Measurements from ENCODE around the gene MYO7B.

Gene MYO7B

GRCh38 chr2:127661949-127662510, 126.5 kb downstream of the MYO7B start:
- DNase-seq (ENCODE audit: low read depth in 2 of 2): no peak

DNA sequence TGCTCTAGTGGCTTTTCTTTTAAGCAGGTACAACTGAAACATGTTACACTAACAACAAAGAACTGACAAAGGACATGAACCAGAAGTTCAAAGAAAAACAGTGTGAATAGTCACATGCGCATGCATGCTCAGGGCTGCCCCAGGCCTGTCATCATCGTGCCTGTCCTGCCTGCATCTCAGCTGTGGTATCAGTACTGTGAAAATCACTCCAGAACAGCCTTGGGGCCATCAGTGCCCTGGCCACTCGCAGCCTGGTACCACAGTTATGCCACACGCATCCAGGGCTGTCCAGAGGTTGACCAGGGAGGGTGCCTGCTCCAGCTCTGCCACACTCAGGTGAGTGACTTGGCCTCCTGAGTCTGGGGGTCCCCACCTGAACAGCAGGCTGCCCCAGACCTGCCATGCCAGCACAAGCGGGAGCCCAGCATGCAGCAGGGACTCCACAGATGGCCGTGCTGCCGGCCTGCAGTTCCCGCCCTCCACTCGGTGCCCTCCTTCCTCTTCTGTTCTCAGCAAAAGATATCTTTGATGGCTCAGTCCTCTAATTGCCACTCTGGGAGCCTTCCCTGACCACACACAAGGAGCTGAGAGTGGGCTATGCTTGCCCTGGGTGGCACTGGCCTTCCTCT, 127.6 kb downstream of the MYO7B start:
- DNase-seq (ENCODE audit: low read depth in 2 of 2): no peak

DNA sequence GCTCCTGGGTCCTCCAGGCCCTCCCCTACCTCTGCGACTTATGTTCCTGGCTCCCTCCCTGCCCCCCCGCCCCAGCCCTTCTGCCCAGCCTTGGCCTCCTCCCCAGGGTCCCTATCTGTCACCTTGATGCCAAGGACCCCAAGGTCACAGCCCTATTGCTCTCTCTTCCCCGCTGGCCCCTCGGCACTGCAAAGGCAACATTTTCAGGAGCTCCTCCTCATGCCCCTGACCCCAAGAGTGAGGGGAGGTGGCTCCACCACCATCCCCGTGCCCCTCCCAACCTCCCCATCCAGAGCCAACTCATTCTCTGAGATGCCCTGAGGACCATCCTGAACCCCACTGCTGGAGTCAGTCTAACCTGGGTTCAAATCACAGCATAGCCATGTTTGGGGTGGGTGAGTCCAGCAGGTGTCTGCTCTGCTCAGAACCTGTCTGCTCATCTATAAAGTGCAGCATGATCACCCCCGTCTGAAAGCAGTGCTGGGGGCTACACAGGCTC, 128.1 kb downstream of the MYO7B start:
- DNase-seq (ENCODE audit: low read depth in 2 of 2): no peak

DNA sequence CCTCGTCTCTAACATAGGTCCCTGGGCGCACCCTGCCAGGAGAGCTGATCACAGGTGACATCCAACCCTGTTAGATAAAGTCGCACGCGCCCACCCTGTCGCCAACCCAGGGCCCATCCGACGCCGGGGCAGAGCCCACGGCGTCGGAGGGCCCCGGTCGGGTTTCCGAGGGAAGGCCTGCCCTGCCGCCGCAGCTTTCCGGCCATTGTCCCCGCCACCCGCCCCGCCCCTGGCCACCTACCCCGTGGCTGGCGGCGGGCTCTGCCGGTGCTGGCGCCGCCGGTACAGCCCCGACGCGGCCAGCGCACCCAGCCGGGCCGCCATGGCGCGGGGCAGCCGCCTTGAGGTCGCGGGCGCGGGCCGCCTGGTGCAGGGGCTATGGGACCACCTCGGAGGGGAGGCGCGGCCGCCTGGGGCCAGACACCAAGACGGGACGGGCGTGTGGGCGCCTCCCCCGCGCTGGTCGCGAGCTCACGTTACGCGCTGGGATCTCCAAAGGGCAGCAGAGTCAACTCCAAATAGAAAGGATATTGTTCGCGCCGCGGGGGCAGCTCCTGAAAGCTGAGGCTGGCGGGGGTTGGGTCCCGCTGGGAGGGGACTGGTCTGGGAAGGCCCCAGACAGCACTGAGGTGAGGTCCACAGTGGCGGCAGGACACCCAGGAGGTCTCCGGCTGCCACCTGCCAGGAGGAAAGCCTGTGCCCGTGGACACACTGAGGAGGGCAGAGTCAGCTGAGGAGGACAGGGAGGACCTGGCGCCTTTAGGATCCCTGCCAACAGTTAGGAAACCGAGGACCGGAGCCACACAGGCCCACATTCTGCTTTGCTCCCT, 128.8 kb downstream of the MYO7B start:
- DNase-seq (ENCODE audit: low read depth in 2 of 2): no peak

DNA sequence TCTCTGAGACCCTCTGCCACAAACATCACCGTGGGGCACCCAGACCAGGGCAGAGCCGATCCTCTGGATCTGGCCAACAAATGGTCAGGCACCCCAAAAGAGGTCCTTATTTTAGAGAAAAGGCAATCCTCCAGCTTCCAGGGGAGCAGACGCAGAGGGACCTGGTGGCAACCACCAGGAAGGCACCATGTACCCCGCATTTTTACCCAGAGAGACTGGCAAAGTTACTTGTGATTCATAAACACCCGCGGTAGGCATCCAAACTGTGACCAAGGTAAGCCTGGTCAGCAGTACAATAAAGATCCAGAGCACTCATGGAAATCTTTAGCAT, 129.4 kb downstream of the MYO7B start:
- no peak for DNase-seq (ENCODE audit: low read depth in 2 of 2)

DNA sequence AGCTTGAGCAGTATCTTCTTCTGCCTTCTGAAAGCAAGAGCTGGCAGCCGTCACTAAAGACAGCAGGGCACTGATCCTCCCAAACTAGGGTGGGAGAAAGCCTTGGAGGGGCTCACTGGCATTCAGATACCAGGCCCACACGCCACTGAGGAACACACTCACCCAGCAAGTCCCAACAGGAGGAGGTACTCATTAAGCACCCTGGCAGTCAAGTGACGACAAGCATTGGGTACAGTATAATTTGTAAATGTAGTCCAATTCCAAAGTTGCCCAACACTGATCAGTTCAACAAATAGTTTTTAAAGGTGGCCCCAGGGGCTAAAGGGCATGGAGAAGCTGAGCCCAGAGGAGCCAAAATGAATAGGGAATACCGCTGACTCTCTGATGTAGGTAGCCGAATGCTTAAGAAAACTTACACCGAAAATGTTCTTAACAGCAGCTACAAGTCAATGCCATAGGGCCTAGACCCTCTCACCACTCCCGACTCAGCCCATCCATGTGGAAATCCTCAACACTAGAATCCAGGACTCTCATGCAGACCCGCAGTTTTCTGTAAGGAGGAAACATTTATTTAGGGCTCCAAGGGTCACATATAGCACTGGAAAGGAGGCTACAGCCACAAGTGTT, 129.9 kb downstream of the MYO7B start:
- DNase-seq (ENCODE audit: low read depth in 2 of 2): no peak

DNA sequence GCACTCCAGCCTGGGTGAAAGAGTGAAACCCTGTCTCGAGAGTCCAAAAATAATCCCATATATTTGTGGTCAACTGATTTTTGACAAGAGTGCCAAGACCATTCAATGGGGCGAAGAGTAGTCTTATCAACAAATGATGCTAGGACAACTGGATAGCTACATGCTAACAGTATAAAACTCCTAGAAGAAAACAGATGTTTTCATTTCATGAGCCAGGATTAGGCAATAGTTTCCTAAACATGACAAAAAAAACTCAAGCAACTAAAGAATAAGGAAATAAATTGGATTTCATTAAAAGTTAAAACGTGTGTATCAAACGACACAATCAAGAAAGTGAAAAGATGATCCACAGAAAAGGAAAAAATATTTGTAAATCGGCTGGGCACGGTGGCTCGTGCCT, 133.6 kb downstream of the MYO7B start:
- no peak for DNase-seq (ENCODE audit: low read depth in 2 of 2)

GRCh38 chr2:127670055-127670956, 134.8 kb downstream of the MYO7B start:
- DNase-seq (ENCODE audit: low read depth in 2 of 2): no peak

DNA sequence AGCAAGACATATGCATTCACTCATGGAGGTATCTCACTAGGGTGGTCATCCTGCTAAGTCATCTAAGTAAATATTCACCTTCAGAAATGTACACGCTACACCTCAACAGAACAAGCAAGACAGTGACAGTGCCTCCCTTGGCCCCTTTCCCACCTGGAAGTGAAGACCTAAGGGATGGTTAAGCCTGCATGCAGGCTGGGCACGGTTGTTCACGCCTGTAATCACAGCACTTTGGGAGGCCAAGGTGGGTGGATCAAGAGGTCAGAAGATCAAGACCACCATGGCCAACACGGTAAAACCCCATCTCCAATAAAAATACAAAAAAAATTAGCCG, 135.4 kb downstream of the MYO7B start:
- DNase-seq (ENCODE audit: low read depth in 2 of 2): no peak

GRCh38 chr2:127671557-127672302, 136.2 kb downstream of the MYO7B start:
- DNase-seq (ENCODE audit: low read depth in 2 of 2): no peak

DNA sequence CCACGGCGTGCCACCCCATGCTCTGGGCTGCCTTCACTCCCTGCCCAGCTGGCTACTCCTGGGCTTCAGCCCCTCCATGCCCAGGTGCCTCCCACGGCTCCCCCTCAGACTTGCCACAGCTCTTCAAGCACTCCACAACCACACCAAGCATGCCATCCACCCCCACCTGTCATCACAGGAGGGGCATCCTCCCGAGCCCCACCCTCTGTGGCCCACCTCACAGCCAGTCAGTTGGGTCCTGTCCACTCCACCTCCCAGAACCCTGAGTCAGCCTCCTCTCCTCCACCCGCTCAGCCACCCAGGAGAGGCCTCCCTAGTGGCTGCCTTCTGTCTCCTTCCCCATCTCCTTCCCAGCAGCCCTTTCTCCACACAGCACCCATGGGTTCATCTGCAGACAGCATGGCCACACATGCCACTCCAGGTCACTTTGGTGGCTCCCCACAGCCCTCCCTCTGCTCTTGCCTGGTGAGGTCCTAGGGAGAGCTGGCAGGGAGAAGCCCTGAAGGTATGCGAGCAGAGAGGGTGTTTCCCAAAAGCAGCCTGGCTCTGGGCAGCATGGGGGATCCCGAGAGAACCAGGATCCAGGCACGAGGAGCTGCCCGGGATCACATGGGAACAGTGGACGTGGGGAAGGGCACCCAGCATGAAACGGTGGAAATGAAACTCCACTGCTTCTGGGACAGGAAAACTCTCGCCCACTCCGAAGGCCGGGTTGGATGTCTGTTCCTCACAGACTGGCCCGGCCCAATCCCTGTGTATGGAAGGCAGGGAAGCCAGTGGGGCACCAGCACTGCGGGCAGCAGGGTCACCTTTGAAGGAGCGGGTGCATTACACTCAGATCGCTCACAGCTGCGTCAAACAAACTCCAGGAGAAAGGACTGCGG, 137.1 kb downstream of the MYO7B start:
- no peak for DNase-seq (ENCODE audit: low read depth in 2 of 2)

DNA sequence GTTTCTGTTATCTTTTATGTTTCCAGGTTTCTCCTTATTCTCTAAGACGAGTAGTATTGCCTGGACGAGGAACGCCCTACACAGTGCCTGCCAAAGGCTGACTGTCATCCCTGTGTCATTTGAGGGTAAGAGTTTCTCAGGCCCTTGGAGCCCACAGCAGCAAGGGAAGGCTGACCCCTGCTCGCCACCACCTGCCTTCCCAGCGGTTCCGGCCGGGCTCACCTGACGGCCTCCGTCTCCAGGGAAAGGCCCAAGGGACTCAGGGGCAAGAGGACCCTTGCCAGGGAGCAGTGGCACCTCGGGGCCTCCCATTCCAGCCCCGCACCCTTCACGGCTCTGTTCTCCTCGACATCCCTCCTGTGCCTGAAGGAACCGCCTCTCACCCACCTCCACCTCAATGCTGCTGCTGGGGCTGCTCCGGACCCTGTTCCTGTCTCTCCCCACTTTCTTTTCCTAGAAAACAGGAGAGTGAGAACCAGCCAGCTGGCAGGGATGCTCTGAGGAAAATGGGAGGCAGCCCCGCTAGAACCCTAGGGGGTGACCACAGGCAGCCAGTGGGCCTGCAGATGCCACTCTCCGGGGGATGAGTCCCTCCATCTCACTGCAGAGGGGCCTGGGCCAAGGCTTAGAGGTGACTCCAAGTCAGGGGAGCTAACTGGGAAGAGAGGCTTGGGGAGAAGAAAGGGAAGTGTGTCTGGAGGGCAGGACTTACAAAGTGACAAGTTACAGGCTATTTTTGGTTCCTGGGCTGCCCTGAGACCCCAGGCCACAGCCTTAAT, 138.0 kb downstream of the MYO7B start:
- DNase-seq (ENCODE audit: low read depth in 2 of 2): no peak

- no peak for DNase-seq (ENCODE audit: low read depth in 2 of 2)
Observed at GRCh38 chr2:127674241-127675209, 139.0 kb downstream of the MYO7B start.

DNA sequence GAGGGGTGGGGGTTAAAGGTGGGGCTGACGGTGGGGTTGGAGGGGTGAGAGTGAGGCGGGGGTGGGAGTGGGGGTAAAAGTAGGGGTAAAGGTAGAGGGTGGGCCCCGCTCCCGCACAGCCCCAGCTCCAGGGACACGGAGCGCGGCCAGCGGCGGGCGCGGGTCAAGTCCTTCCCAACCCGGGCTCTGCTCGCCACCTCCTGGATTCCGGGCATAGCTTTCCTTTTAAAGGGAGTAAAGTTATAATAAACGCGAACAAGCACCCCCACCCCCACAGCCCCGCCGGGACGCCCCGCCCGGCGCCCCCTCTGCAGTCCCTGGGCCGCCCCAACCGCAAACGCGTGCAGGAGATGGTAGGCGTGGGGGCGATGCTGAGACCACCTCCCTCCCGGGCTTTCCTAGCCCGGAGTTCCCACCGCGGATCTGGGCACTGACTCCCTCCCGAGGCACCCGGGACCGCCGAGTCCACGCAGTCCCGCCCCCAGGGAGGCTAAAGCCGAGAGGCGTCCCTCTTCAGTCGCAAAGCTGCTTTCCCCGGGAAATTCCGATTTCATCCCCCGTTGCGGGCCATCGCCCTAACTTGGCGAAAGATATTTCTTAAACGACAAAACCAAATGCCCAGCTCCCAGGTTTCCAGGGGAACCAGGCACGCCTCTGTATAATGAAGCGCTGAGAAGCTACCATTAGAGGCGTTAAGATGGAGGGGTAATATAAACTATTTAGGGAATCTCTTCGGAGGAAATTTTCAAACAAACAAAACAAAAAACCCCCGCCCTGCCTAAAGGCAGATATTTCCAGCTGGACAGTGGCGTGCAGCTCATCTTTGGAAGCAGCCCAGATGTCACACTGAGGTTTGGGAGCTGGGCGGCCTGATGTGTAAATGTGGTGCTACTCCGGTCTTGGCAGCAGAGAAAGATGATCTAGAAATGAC, 140.1 kb downstream of the MYO7B start, which contains the start of gene LIMS2:
Gene LIMS2 (minus strand): TSS at position 200 of the 931 bp plus-strand sequence. CDS start 506 bp downstream, outside the sequence.
- no peak for DNase-seq (ENCODE audit: low read depth in 2 of 2)

DNA sequence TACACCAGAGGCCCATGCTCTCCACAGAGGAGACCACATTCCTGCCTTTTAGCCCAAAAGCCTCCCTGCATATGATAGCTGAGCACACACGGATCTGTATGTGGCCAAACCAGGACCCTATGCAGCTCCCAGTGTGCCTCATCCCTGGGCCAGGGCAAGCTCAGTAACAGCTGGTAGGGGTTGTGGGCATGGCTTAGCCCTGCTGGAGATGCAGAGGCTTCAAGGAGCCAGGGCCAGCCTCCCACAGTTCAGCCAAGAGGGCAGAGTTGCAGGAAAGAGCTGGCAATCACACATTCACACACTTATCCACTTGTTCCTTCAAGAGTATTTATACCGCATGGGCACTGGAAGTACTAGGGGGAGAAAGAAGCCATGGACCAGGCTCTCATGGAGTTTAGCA, 141.4 kb downstream of the MYO7B start:
- DNase-seq (ENCODE audit: low read depth in 2 of 2): no peak

GRCh38 chr2:127678531-127678930, 143.0 kb downstream of the MYO7B start:
- no peak for DNase-seq (ENCODE audit: low read depth in 2 of 2)

- no peak for DNase-seq (ENCODE audit: low read depth in 2 of 2)
Observed at GRCh38 chr2:127678991-127679390, 143.5 kb downstream of the MYO7B start.
